NCI-H460 (cell line): ENCODE measurements around the gene CCBE1. TPM values are rescaled to one million over a fixed set of nuclear protein-coding genes. Genes with fewer than 3 reads are reported as not detected.

Experiments used
- DNase-seq: peaks from one replicate; pipeline ENCODE4 v3.0.0-alpha.2; 2016; ENCODE audit warnings: low read depth; ENCODE audit errors: extremely low read depth
- total RNA-seq: library from RNA; depleted of rRNA; stranded (reverse); fragments of >200 nt; shearing (Covaris generic); gene quantifications from 2 replicates; pipeline ENCODE4 v1.2.3, GENCODE V29; 2014

CCBE1 gene
- total RNA-seq, 1 experiment from 2014 or later, result not detected

DNA sequence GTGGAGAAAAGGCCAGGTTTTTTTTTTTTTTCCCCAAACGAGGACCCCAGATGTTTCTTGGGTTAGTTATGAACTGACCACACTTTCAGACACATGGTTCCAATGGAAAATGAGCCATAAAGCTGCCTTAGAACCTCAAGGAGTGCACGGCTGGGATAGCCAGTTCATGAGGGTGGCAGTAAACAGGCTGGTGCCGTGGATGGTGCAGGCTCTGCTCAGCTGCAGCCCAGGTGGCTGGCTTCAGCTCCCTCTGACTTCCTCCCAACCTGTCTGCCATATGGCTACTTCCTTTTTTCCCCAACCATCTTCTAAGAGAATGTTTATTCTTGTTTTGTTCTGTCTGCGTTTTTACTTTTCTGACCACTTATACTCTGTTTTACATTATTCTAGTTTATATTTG, 228.4 kb downstream of the CCBE1 start:
- no peak for DNase-seq

DNA sequence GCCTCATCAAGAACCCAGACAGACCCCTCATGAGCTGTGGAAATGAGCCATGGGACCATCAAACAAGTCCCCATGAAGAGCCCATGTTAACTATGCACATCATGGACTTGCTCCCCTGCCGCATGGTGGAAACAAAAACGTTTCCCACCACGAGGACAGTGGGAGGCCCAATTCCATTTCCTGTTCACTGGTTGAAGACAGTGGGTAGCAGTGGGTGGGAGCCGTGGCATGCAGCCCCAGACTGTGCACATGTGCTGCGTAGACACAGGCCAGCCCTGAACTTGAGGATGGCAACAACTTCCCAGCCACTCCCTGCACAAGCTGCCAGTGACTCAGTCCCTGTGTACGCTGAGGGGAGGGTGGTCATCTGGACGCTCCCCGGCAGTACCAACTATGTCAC, 229.7 kb downstream of the CCBE1 start:
- DNase-seq, result no peak

DNA sequence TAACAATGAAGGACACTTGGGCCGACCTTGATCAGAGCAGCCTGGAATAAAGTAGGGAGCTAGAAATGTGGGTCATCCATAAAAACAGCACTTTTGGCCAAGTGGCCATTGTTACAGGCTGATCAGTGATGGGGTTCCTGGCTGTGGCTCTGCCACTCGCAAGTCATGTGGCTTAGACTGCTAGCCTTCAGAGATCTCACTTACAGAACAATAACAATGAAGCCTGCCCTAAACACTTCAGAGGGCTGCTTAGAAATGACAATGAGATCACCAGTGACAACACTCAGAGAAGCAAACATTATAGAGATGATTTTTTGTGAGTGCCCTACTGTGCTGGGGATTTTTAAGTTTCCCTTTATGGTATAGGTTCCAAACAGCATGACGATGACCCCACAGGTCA, 230.2 kb downstream of the CCBE1 start:
- DNase-seq, result no peak

DNA sequence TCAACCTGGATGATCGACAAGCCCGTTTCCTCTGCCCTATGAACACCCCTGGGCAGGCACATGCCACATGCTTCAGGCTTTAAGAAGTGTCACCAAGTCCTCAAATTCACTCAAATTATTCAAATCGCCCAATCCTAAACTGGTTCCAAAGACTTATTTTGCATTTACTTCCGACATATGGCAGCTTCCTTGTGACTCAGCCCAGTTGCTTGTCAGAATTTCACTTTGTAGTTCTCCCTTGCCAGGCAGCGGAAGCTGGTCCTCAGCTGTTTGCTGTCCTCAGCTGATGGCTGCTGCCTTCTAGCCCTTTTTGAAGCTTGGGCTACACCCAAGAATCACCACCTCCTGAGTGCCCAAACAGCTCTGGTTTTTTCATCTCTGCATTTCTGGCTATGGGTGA, 232.7 kb downstream of the CCBE1 start:
- DNase-seq, result no peak

DNA sequence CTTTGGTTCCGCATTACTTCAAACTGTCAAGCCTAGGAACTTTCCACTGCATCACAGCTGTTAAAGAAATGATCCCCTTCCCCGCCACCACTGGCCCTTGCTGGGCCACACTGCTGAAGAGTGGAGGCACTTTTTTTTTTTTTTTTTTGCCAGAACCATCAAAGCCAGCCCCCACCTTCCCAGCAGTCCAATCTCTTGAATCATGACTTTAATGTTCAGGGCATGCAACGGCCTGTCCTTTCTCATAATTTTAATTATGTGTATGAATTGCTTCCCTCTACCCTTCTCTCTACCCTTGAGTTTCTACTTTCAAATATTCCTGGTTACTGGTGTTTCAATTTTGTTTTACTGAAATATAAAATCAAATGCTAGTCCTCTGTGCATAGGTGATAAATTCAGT, 236.1 kb downstream of the CCBE1 start:
- DNase-seq, result no peak

DNA sequence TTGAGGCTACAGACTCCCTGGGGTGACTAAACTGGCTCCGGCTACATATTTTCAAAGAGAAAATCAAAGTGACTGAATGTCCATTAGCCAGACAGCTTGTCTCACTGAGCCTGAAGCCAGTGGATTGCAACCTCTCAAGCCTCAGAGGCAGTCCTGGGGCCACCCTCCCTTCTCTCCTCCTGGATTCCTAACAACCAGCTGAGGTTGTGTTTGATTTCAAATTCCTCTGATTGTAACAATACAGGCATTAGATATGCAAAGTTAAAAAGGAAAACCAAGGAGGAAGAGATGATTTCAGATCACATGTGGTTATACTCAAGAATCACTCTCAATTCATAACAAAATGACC, 237.2 kb downstream of the CCBE1 start:
- no peak for DNase-seq

DNA sequence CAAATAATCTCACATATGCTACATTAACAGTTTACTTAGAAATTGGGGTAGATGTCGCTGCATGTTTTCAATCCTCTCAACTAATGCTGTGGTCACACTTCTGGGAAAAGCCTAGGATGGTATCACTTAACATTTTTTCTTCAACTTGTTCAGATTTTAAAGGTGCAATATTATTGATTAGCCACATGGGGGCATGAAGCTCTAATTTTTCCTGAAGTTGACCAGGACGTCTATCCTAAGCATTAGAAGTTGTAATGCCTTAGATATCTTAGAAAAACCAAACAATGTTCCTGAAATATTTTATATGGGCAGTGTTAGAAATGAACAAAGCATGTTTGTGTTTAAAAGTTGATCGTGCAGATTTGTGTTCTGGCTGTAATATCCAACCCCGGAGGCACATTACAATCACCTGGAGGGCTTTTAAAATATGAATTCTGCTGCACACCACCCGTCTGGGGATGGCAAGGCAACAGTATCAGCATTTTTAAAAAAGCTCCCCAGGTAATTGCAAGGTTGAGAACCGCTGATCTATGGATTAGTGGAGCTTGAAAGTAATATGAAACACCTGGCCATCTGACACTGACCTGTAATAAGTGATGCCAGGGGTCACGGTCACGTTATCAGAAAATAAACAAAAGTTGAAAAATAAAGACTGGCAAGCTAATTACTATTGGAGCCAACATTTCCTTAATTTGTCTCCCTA, 237.7 kb downstream of the CCBE1 start:
- no peak for DNase-seq

DNA sequence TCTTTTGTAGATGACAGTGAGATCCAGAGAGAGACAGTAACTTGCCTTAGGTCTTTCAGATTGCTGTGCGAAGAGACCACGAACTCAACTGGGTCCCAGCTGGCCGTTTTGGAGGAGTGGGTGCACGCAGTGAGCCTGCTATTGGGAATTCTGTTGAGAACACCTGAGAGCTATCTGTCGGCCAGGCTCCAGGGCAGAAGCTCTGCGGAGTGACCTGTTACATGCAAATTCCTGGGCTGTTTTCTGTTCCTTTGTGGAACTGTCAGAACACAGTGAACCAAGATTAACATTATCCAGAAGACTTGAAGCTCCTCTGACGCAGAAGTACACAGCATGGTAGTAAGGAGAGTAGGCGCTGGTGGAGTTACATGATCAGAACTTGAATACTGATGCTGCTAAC, 238.6 kb downstream of the CCBE1 start:
- no peak for DNase-seq

DNA sequence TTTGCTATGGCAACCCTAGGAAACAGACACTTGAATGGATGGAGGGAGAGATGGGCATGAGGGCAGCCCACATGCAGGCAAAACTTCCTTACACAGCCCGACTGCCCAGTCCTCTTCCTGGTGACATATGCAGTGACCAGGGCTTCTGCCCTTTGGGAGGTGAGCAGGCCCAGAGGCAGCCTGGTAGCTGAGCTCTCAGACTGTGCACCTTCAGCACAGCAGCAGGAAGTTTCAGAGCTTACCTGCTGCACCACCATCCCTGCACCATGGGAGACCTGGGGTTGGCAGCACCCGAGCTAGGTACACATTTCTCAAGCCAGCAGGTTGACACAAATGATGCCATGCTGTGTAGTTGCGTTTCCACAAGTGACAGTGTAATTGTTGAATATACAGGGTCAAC, 240.6 kb downstream of the CCBE1 start:
- DNase-seq, result no peak

DNA sequence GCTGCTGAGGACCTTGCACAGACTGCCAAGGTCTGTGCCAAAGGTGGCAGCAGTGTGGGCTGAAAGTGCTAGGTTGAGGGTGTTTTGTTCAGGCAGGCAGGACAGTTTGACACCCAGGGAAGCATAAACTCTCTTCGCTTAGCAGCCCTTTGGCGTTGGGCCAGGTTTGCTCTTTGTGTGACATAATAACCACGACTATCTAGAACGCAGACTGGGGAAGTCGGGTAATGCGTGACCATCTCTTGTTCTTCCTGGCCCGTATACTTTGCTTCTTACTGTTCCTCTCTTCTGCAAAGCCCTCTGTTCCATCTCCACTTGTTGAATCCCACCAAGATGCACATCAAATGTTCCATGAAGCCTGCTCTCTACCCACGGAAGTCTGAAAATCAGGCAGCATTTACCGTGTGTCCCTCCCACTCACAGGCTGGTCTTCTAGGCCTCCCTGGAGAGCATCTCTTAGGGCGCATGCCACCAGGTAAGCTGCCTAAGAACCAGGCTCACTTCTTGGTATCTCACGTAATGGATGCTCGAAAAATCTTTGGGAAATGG, 241.4 kb downstream of the CCBE1 start:
- no peak for DNase-seq

DNA sequence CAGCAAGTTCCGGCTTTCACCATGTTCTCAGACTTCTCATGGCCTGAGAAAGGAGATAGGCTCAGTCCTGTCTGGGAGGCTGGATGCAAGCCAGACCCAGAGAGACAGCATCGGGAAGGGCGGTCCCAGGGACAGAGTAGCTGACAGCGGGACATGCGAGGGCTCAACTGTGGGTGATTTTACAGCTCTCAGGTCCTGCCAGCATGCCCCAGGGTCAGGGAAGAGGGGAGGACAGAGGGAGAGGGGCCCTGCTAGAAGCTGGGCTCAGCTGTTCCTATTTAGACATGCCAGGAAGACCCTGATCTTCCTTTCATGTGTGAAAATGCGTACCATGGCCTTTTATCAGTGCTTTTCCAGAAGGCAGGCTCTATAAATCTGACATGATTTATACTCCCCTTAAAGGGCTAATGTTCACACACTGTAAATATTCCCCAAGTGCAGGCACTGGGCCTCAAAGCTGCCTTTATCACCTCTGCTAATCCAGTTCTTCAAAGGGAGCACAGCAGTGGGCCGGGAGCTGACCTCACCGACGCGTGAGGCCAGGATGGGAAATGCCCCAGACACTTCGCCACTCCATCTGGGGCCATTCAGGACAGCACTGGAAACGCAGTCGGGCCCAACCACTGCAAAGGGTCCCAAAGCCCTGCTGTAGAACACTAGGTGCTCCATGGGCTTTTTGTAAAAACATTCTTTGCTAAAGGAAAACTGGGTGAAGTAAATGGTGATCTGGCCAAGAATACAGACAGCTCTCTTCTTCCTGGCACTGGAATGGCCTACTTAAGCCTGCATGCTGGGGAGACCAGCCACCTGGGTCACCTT, 242.1 kb downstream of the CCBE1 start:
- no peak for DNase-seq

DNA sequence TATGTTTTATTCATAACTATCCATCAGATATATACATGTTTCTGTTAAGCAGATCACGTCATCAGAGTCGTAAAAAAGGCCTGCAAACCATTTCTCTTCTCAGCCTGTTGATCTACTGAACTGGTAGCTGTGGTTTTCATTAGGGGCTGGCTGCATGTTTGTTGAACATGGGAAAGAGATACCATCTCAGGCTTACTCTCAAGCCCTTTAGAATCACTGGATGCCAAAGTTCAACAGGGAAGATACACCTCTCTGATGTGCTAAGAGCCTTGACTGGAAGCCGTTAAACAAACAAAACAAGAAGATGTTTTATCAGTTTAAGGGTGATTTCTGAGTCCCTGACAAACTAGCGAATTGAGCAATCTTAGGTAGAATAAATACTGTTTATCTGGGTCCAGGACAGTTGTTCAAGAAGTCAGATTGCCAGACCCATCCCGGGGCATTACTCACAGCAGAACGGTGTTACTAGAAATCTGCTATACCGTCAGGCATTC, 243.7 kb downstream of the CCBE1 start:
- DNase-seq, result no peak

DNA sequence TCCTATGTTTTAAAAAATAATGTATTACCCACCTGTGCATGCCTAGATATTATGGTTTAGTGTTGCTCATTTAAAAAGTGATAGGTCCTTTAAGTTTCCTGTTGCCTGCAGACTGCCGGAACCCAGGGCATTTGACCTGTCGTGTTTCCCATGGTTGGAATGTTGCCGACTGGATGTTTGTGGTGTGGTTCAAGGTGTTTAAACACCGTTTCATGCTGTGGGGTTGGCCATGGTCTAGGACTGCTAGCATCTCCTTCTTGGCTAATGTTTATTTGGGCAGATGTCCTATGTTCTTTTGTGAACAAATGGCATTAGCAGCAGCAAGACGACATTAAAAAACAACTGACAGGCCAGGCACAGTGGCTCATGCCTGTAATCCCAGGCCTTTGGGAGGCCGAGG, 245.3 kb downstream of the CCBE1 start:
- DNase-seq, result no peak

DNA sequence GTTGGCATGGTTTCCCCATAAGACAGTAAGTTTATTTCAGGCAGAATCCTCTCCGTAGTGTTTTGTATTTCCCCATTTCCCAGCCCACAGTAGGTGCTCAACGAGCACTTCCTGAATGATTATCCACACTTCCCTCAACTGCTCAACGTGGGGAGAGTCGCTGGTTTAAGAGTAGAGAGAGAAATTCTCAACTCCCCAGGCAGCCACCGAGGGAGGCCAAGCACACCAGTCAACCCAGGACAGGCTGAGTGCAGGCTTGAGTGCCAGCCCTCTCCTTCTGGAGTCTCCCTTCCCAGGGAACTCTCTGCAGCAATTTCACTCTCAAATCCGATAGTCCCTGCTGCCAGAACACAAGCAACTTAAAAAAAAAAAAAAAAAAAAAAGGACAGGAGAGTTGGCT, 246.2 kb downstream of the CCBE1 start:
- DNase-seq, result no peak

DNA sequence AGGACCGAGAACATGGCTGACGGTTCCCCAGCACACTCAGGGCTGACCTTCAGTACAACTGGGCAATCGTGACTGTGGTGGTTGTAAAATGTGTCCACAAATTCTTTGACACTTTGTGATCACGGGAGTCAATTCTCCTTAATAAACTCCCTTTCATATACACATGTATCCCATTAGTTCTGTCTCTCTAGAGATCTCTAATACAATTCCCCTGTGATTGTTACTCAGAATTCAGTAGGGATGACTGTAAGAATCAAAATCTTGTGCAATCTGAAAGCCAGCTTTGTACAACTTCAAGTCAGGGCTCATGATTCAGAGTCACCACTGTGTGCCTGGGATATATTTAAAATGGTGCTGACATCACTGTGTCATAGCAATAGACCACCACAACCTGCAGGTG, 248.7 kb downstream of the CCBE1 start:
- DNase-seq, result no peak

DNA sequence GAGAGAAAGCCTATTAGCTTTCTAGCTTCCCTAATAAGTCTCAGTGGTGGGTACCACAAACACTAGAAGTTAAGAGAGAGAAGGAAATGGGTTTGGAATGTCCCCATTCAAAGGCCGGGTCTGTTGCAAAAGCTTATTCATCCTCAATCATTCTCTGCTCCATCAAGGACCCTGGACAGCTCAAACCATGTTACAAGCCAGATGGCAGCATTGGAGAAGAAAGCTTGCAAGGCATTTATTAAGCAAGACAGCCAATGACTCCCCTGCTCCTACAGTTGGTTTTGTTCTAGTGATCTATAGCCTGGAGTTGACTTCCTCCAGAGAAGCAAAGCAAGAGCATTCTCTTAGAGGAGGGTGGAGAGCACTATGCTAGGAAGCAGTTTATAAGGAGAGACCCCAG, 251.2 kb downstream of the CCBE1 start:
- no peak for DNase-seq

DNA sequence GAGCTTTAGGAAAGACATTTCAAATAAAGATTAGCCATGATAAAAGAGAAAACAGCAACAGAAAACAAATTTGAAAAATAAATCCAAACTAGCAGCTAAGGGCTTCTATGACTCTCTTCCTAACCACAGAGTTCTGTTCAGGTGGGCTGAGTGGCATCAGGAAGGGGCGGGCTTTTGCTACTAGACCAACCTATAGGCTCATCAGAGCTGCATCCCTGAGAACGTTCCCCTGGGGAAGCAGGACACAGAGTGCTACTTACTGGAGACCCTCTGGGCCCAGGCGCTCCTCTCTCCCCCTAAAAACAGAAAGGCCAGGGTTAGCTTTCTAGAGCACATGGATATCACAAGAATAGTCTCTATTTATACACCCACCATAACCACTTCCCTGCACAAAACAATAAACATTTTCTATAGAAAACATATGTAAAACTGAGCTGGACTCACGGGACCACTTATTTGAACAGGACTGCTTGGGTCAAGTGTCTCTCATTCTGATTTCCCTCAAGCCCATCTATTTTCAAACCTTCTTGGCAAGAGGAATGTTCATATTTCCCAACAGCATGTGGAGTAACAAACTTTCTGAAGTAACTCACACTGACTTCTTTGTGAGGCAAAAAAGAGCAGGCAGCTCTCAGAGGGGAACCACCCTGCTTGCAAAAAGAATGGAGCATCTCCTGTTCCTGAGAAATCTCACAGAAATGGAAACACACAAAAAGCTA, 259.2 kb downstream of the CCBE1 start:
- no peak for DNase-seq

DNA sequence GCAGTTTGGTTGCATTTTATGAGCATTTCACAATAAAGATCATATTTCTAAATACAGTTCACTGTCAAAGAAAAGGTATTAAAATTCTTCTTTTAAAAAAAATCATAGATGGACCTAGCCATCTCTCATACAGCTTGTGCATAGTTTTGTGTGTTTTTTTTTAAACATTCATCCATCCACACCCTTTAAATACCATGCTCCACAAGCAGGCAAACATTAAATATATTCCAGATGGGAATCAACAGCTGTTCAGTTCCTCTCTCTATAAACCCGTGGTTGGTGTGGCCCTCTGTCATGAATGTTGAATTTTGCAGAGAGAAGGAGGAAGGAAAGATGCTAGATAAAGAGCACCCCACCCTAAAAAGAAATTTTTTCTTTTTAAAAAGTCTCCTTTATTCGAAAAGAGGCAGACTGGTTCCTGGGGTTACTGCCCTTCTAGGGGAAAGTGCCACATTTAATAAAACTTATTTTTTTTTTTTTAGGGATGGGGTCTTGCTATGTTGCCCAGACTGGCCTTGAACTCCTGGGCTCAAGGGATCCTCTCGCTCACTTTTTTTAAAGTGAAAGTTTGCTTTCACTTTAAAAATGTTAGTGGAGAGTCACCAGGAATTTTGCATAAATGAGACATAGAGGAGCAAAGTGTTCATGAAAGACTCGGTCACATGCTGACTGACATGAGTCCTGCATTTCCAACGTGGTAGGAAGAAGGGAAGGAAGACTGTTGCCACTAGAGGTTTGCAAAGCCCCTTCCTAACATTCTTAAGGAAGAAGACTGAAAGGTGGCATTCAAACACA, 264.2 kb downstream of the CCBE1 start:
- DNase-seq, result no peak

DNA sequence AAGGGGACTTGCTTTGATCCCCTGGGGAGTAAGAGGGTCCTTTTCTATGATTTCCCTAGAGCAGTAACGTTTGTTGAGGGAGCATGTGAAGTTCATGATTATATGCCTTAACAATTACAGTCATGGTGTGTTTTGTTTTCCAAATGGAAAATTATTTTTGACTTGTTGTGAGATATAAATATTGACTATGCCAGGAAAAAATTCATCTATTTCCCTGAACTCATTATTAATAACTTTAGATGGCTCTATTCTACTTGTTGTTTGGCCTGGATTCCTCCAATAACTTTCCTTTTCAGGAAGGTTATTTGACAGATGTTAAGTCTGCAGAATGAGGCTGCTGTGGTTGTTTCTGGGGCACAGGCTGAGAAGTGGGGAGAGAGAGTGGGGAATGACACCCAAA, 266.1 kb downstream of the CCBE1 start:
- no peak for DNase-seq

DNA sequence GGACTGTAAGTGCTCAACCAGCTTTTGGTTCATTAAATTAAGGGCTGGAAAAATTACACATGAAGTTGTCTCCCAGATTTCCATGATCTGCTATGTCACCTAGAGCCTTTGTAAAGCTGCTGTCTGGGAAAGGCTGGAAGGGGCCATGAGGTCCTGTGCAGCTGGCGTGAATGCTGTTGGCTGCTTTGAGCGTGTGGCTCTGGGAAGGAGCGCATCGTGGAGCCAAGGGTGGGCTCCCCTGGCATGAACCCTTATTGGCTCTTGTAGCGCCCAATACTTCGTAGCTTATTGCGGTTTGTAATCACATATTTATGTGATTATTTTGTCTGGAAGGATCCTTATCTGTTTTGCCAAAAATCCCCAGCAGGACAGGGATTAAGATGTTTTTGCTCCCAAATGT, 267.6 kb downstream of the CCBE1 start:
- DNase-seq, result no peak

DNA sequence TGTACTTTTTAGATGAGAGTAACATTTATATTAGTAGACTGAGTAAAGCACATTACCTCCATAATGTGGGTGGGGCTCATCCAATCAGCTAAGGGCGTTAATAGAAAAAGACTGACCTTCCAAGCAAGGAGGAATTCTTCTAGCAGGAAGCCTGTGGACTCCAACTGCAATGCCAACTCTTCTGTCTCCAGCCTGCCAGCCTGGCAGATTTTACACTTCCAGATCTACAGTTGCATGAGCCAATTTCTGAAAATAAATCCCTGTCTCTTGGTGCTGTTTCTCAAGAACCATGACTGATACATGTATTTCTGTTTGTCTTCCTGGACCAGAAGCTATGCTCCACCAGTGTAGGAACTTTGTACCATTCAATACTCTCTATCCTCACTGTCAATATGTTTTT, 269.2 kb downstream of the CCBE1 start:
- DNase-seq, result no peak
